Body of pancreas (tissue), 4 donors: ENCODE measurements around the gene CIRBP.

Source experiments
- POLR2A ChIP-seq, 3 donors: fragments of 450-650 bp; IDR thresholded peaks; one replicate each; pipeline ENCODE4 v1.6.1; 2016; ENCODE audit warnings: antibody characterized with exemption in 3 of 3, mild to moderate bottlenecking in 2 of 3
- TF ChIP-seq, protein P1 (sequence below), 7 experiments: fragments of 450-650 bp in 4 of 7; fragments of 200-600 bp in 3 of 7; sonication (generic) in 3 of 7; IDR thresholded peaks; one replicate each; pipeline ENCODE4 v1.5.1; 2016 to 2019; ENCODE audit warnings: antibody characterized with exemption in 7 of 7

DNA sequence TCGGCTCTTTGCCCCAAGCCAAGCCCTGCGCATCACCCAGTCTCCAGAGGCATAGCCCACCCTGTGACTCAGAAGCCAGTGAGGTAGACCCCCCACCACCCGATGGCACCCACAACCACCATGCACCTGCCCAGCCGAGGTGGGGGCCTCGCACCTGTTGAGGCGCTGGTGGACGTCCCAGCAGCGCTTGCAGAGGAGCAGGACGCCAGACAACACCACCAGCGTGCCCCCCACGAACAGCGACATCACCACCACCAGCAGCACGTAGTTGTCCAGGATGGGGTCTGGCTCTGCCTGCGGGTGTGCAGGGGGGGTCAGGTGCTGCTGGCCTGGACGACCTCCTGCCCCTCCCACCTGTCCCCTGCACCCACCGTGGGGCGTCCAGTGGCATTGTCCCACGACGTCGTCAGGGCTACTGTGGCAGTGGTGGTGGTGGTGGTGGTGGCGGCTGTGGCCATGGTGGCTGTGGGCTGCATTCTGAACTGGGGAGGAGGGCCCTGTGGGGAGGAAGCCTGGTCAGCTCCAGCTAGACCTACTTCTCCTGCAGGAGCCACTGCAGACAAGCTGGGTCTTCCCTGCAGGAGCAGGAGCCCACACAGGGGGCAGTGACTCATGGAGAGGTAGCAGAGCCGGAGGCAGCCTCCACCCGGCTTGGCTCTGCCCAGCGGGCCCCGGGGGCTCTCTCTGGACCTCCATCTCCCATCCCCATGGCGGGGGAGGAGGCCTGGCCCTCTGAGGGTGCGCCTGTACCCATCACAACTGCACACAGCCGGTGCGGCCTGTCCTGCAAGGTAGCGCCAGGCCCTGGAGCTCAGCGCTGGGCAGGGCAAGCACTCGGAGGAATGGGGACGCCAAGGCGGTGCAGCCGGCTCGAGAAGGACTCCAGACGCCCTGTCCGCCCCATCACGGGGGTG is 33.2 kb upstream of the CIRBP start:
- TF ChIP-seq, protein P1, sequence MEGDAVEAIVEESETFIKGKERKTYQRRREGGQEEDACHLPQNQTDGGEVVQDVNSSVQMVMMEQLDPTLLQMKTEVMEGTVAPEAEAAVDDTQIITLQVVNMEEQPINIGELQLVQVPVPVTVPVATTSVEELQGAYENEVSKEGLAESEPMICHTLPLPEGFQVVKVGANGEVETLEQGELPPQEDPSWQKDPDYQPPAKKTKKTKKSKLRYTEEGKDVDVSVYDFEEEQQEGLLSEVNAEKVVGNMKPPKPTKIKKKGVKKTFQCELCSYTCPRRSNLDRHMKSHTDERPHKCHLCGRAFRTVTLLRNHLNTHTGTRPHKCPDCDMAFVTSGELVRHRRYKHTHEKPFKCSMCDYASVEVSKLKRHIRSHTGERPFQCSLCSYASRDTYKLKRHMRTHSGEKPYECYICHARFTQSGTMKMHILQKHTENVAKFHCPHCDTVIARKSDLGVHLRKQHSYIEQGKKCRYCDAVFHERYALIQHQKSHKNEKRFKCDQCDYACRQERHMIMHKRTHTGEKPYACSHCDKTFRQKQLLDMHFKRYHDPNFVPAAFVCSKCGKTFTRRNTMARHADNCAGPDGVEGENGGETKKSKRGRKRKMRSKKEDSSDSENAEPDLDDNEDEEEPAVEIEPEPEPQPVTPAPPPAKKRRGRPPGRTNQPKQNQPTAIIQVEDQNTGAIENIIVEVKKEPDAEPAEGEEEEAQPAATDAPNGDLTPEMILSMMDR (IDR thresholded peaks at IDR 0.05) = no peak
- no peak for TF ChIP-seq POLR2A (IDR thresholded peaks at IDR 0.05)
